Astrocyte (in vitro differentiated cells and primary cell): ENCODE measurements around the gene APOBEC3B.

Experiments used
- EZH2 ChIP-seq: IDR thresholded peaks from 2 replicates; pipeline ENCODE4 v1.6.1; 2012; ENCODE audit warnings: mild to moderate bottlenecking, low read length, inconsistent platforms; ENCODE audit not compliant: insufficient read depth
- TF ChIP-seq, protein P1 (sequence below): IDR thresholded peaks from 2 replicates; pipeline ENCODE4 v1.5.1; 2011; ENCODE audit warnings: low read depth, mild to moderate bottlenecking, inconsistent platforms, low read length, moderate library complexity; ENCODE audit not compliant: insufficient read depth

GRCh38 chr22:39017596-39018365 is 35.6 kb downstream of the APOBEC3B start:
- TF ChIP-seq, protein P1, sequence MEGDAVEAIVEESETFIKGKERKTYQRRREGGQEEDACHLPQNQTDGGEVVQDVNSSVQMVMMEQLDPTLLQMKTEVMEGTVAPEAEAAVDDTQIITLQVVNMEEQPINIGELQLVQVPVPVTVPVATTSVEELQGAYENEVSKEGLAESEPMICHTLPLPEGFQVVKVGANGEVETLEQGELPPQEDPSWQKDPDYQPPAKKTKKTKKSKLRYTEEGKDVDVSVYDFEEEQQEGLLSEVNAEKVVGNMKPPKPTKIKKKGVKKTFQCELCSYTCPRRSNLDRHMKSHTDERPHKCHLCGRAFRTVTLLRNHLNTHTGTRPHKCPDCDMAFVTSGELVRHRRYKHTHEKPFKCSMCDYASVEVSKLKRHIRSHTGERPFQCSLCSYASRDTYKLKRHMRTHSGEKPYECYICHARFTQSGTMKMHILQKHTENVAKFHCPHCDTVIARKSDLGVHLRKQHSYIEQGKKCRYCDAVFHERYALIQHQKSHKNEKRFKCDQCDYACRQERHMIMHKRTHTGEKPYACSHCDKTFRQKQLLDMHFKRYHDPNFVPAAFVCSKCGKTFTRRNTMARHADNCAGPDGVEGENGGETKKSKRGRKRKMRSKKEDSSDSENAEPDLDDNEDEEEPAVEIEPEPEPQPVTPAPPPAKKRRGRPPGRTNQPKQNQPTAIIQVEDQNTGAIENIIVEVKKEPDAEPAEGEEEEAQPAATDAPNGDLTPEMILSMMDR = no peak
- TF ChIP-seq EZH2 = no peak
